ENCODE data around the gene TMED1.

The TMED1 gene

GRCh38 chr19:10830931-10831779 lies 4.9 kb downstream of the TMED1 start:
- no peak for DNase-seq

GRCh38 chr19:10830370-10830769 lies 5.6 kb downstream of the TMED1 start:
- DNase-seq, result no peak

GRCh38 chr19:10829967-10830366 lies 6.0 kb downstream of the TMED1 start:
- no peak for DNase-seq

GRCh38 chr19:10828981-10829821 lies 6.8 kb downstream of the TMED1 start:
- DNase-seq, result peak; percentile 30

- no peak for DNase-seq
Observed at GRCh38 chr19:10826846-10827245, 9.2 kb downstream of the TMED1 start.

- no peak for DNase-seq
Observed at GRCh38 chr19:10826231-10826630, 9.8 kb downstream of the TMED1 start.

GRCh38 chr19:10823690-10824089 lies 12.3 kb downstream of the TMED1 start:
- no peak for DNase-seq

- no peak for DNase-seq
Observed at GRCh38 chr19:10820173-10820572, 15.8 kb downstream of the TMED1 start.

GRCh38 chr19:10819124-10820060 lies 16.6 kb downstream of the TMED1 start:
- DNase-seq, result no peak

GRCh38 chr19:10818301-10819123 lies 17.5 kb downstream of the TMED1 start:
- DNase-seq, result no peak

GRCh38 chr19:10817291-10818038 lies 18.5 kb downstream of the TMED1 start:
- DNase-seq, result no peak

- DNase-seq, result no peak
Observed at GRCh38 chr19:10816691-10817090, 19.3 kb downstream of the TMED1 start.

GRCh38 chr19:10815969-10816644 lies 19.9 kb downstream of the TMED1 start:
- DNase-seq, result no peak

- DNase-seq, result no peak
Observed at GRCh38 chr19:10815007-10815536, 20.9 kb downstream of the TMED1 start.

GRCh38 chr19:10812902-10813404 lies 23.1 kb downstream of the TMED1 start:
- peak; percentile 40 for DNase-seq

GRCh38 chr19:10812196-10812595 lies 23.8 kb downstream of the TMED1 start:
- no peak for DNase-seq

- DNase-seq, result no peak
Observed at GRCh38 chr19:10811391-10812111, 24.5 kb downstream of the TMED1 start.

- DNase-seq, result no peak
Observed at GRCh38 chr19:10809651-10810285, 26.2 kb downstream of the TMED1 start.

Measured in DMS53 (cell line).